Heart right ventricle (tissue), 16 donors: ENCODE data around the gene UGT1A7. TPM values are rescaled to one million over a fixed set of nuclear protein-coding genes. Genes with fewer than 3 reads are reported as not detected.

ENCODE experiments used
- ATAC-seq, 8 donors: fragments of 200-7000 bp; cut with Tn5 transposase; one replicate each; pipeline ENCODE4 v1.9.1; 2020; ENCODE audit warnings: mild to moderate bottlenecking in 8 of 8, moderate library complexity in 8 of 8, moderate number of reproducible peaks in 1 of 8
- DNase-seq, 2 donors: peaks; one replicate each; pipeline ENCODE4 v3.0.0-alpha.2; 2020
- H3K27ac ChIP-seq, 10 donors: fragments of 200-600 bp; sonication (generic) in 2 of 10; one replicate each; pipeline versions ENCODE4 v1.5.0 to v1.8.0; 2020 to 2022; ENCODE audit warnings: mild to moderate bottlenecking in 3 of 10
- H3K27me3 ChIP-seq, 7 donors: fragments of 200-600 bp; one replicate each; pipeline ENCODE4 v1.8.0; 2021 to 2022; ENCODE audit warnings: mild to moderate bottlenecking in 2 of 7
- H3K36me3 ChIP-seq, 9 donors: fragments of 200-600 bp; sonication (generic) in 1 of 9; one replicate each; pipeline versions ENCODE4 v1.5.0 to v1.8.0; 2020 to 2022; ENCODE audit warnings: mild to moderate bottlenecking in 2 of 9
- H3K4me1 ChIP-seq, 9 donors: fragments of 200-600 bp; sonication (generic) in 1 of 9; one replicate each; pipeline versions ENCODE4 v1.5.0 to v1.8.0; 2020 to 2022; ENCODE audit warnings: mild to moderate bottlenecking in 4 of 9
- H3K4me3 ChIP-seq, 10 donors: fragments of 200-600 bp; sonication (generic) in 2 of 10; one replicate each; pipeline versions ENCODE4 v1.5.0 to v1.8.0; 2020 to 2022; ENCODE audit warnings: mild to moderate bottlenecking in 7 of 10, moderate library complexity in 2 of 10
- H3K9me3 ChIP-seq, 11 donors: fragments of 200-600 bp in 10 of 11; sonication (generic) in 2 of 11; one replicate each; pipeline versions ENCODE4 v1.5.0 to v1.8.0; 2013 to 2022; ENCODE audit warnings: mild to moderate bottlenecking in 2 of 11, control low read depth in 1 of 11, moderate library complexity in 1 of 11
- CTCF ChIP-seq, 9 donors: fragments of 200-600 bp; sonication (generic) in 2 of 9; IDR thresholded peaks; one replicate each; pipeline versions ENCODE4 v1.5.0 to v1.8.0; 2021 to 2022; ENCODE audit warnings: antibody characterized with exemption in 9 of 9, mild to moderate bottlenecking in 5 of 9, moderate library complexity in 1 of 9
- WGBS, 2 donors: extraction: QIAGEN DNeasy Blood & Tissue Kit; methylation state at CpG; one replicate each; pipeline ENCODE4 v1.1.7; 2013; ENCODE audit warnings: inconsistent platforms in 1 of 2; 5-methylcytosine and 5-hydroxymethylcytosine counted together
- intact Hi-C, 10 donors: fragments of 100-400 bp; cut with DNase I; formaldehyde crosslinking; loops; one replicate each; pipeline versions ENCODE4 v1.11.1 to v1.14.2; 2022
- polyA plus RNA-seq, 2 donors: library from polyadenylated mRNA; stranded (reverse); fragments of 200-250 nt; gene quantifications; one replicate each; pipeline ENCODE4 v1.2.3, GENCODE V29; 2013
- total RNA-seq, 10 donors: library from RNA; stranded (reverse); fragmentation: NEBNext Ultra II Directional in 3 of 10; extraction: Animal tissue kit (Norgen Biotek cat#: 25700) in 3 of 10; gene quantifications; one replicate each; pipeline versions ENCODE4 v1.2.1 to v1.2.4, GENCODE V29; 2021 to 2023
- donor health status: Arrhythmogenic right ventricular cardiomyopathy.
- donor health status: ischemic (EF 13 %, LVEDD 7.1; RV severe dilation, severe dysfunction).
- donor health status: healthy with polysubstance abuse.
- donor health status: DM: no; HTN: yes; CAD: no.
- donor health status: DM: no; HTN: no; CAD: no.
- donor health status: ischemic (EF 25% LVEDD 6.9; RV normal size, moderate dysfunction).
- donor health status: ischemic (EF 25% LVEDD 5.7; RV mildly dilated, moderate dysfunction).
- donor health status: healthy.
- donor health status: DM: yes; HTN: yes; CAD: no.
- donor health status: Ischemic cardiomyopathy.
- donor health status: ischemic (EF 35%, LVEDD 5.7; RV mildly dilated, moderate dysfunction).
- donor health status: nonischemic (EF 11% LVEDD 7.7; RV severe dilation, severe dysfunction).
- donor health status: DM: yes; HTN: yes; CAD: no.
- donor health status: PGD.
- donor health status: ischemic (EF 29% LVEDD 5.4; RV normal size, mild dysfunction).
- donor health status: nonischemic (EF 23%, LVEDD 6.1; RV moderate dilation, normal function).

Gene UGT1A7
- total and polyA plus RNA-seq, 12 donors: 0.01 TPM; not detected in 11

- ATAC-seq (no peak), DNase-seq (no peak)
- no peak for TF ChIP-seq CTCF (IDR thresholded peaks at IDR 0.05)
- intact Hi-C loops: no loop called here
- peaks cover 0 to 21% (median 0%) of the 10 kb centered on the region in 7 donors for H3K27me3 ChIP-seq
- peaks cover 0 to 9% (median 0%) of the 10 kb centered on the region in 11 donors for H3K9me3 ChIP-seq
- H3K36me3 ChIP-seq: no peaks in the 10 kb centered on the region
- H3K27ac ChIP-seq: no peak overlapping the region
- H3K4me1 ChIP-seq: no peaks in the 10 kb centered on the region
- no peak overlapping the region for H3K4me3 ChIP-seq
- 87 to 90% methylated on average over 4 of the region's 4 CpGs for WGBS, 2 donors
Measured at GRCh38 chr2:233780771-233781170, 99.1 kb downstream of the UGT1A7 start.

GRCh38 chr2:233789554-233789953 is 107.9 kb downstream of the UGT1A7 start:
- no peak overlapping the region for H3K27ac ChIP-seq
- H3K4me1 ChIP-seq: no peaks in the 10 kb centered on the region
- DNase-seq (no peak), ATAC-seq (no peak)
- 92% methylated on average over 7 of the region's 7 CpGs for WGBS, 2 donors
- intact Hi-C loops: no loop called here
- H3K4me3 ChIP-seq: no peak overlapping the region
- H3K27me3 ChIP-seq: peaks cover 0 to 13% (median 0%) of the 10 kb centered on the region in 7 donors
- no peak for TF ChIP-seq CTCF (IDR thresholded peaks at IDR 0.05)
- no peaks in the 10 kb centered on the region for H3K36me3 ChIP-seq
- peaks cover 0 to 3% (median 0%) of the 10 kb centered on the region in 11 donors for H3K9me3 ChIP-seq

- H3K27ac ChIP-seq: no peak overlapping the region
- intact Hi-C loops: no loop called here
Measured at GRCh38 chr2:233791151-233791882, 109.6 kb downstream of the UGT1A7 start.

GRCh38 chr2:233791883-233792329 is 110.2 kb downstream of the UGT1A7 start:
- no peak overlapping the region for H3K27ac ChIP-seq
- H3K27me3 ChIP-seq: peaks cover 0 to 7% (median 0%) of the 10 kb centered on the region in 7 donors
- H3K9me3 ChIP-seq: peaks cover 0 to 3% (median 0%) of the 10 kb centered on the region in 11 donors
- H3K36me3 ChIP-seq: no peaks in the 10 kb centered on the region
- H3K4me3 ChIP-seq: no peak overlapping the region
- no peak for TF ChIP-seq CTCF (IDR thresholded peaks at IDR 0.05)
- WGBS, 2 donors: 82 to 86% methylated on average over 9 of the region's 9 CpGs
- no peak for DNase-seq
- no peak for ATAC-seq
- intact Hi-C loops: no loop called here
- no peaks in the 10 kb centered on the region for H3K4me1 ChIP-seq

More at GRCh38 chr2:233791151-233791882, 109.6 kb downstream of the UGT1A7 start:
- Histone ChIP-seq H3K36me3 (no peaks in the 10 kb centered on the region), H3K4me3 (no peak overlapping the region), H3K27me3 (peaks cover 0 to 7% (median 0%) of the 10 kb centered on the region in 7 donors), H3K4me1 (no peaks in the 10 kb centered on the region), H3K9me3 (peaks cover 0 to 3% (median 0%) of the 10 kb centered on the region in 11 donors)
- DNase-seq: no peak
- TF ChIP-seq CTCF (IDR thresholded peaks at IDR 0.05): no peak
- no peak for ATAC-seq
- WGBS, 2 donors: 80 to 82% methylated on average over 18 of the region's 18 CpGs
